Left colon (tissue), 2 donors: ENCODE data around the gene HDAC2. TPM values are rescaled to one million over a fixed set of nuclear protein-coding genes. Genes with fewer than 3 reads are reported as not detected.
A peak's percentile ranks its signal among the peaks of the same experiment; 100 is the strongest.
"Not testable (repeated sequence)": the region's sequence is repeated elsewhere in the genome, so short reads cannot be mapped to it uniquely, and the experiment has no call there.

ENCODE experiments used
- ATAC-seq: fragments of 200-7000 bp; cut with Tn5 transposase; one replicate; pipeline ENCODE4 v1.9.1; 2020; ENCODE audit warnings: mild to moderate bottlenecking, moderate library complexity
- DNase-seq, 2 donors: peaks; one replicate each; pipeline ENCODE4 v3.0.0-alpha.2; 2020
- intact Hi-C, 2 donors: fragments of 100-400 bp; cut with DNase I in 1 of 2; cut with micrococcal nuclease in 1 of 2; formaldehyde crosslinking; loops; one replicate each; pipeline versions ENCODE4 v1.11.2 to v1.14.0; 2022; cut with DNase I, micrococcal nuclease
- total RNA-seq, 2 donors: library from RNA; stranded (reverse); fragmentation: NEBNext Ultra II Directional; extraction: Animal tissue kit (Norgen Biotek cat#: 25700); gene quantifications; one replicate each; pipeline ENCODE4 v1.2.1, GENCODE V29; 2021
- donor health status: DM: no; HTN: no; CAD: no.
- donor health status: DM: yes; HTN: yes; CAD: no.

The HDAC2 gene
- total RNA-seq, 2 donors from 2014 or later: 59.9 to 62.5 TPM

DNA sequence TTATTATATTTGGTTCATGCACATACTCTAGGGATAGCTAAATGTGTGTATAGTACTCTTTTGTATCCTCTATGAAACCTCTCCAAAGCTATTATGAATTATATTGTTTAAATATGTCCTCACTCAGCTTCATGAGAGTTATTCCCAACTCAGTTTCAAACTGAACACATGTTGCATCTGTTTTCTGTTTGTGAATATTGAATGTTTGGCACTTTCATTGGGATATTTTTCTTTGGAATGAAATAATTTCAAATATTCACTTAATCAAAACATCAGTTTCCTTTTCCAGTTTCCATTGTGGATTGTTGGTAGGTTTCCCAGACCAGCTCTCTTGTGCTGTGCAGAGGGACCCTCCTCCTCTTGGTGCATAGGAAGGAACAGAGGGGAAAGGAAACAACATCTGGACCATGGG, 46.6 kb downstream of the HDAC2 start:
- intact Hi-C loops: no loop called here
- ATAC-seq (no peak), DNase-seq (no peak)

DNA sequence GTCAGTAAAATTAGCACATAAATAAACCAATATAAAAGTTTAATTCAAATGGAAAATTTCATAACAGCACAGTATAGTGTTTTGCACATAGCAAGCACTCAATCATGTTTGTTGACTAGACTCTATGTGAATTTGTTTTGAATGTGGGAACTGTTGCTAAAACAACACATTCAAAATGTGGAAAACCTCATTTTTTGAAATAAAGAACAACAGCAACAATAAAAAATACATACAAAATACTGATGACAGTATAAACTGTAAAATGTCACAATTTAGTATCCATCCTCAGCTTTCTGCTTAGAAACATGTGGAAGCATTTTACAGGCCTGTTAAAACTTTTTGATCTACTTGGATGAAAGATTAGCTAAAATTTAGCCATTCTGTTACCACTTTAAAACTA, 47.4 kb downstream of the HDAC2 start:
- ATAC-seq (no peak), DNase-seq (no peak)
- intact Hi-C loops: no loop called here

DNA sequence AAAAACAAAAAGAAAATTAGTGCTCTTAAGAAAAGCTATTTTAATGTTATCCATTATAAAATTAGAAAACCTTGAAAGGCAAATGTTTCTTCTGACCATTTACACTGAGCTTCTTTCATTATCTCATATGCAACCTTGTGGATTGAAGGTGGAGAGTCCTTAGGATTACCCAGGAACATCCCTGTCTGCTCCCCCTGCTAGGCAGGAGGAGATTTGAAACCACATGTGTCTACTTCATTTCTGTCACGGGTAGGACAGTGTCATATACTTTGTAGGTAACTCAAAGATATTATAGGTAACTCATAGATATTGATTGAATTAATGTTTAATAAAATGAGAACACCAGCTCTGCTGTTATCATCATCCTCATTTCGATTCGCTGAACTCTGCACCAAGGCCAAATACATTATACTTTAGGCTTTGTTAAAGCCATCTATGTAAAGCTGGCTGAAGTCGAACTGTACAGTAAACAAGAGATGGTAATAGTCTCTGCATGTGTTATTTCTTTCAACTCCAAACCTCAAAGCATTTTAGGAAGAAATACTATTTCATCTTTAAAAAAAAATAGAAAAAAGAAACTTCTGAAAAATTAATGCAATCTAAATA, 49.5 kb downstream of the HDAC2 start:
- no peak for ATAC-seq
- DNase-seq: no peak
- intact Hi-C loops: no loop called here

DNA sequence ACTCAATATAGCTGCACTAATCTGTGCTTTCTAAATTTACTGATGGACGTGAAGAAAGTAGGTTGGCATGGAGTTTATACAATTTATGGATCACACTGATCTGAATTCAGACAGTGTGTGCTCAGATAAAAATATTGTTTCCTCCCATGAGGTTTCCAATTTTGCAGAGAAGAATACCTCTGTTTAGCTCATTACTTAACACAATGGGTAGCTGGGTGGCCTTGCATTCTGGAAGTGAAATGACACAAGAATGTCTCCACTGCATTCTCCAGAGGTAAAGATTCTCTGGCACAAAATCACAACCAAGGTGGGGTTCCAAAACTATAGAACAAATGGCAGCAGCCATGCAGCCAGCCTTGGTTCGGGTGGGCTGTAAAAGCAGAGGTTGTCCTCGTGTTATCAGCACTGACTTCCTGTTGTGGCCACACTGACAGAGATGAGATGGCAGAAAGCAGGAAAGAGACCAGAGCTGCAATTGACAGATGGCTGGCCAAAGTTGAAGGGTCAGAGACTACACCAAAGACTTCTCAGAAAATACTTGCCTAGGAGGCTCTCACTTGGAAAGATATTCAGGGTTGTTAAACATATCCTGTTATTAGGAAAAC, 50.2 kb downstream of the HDAC2 start:
- intact Hi-C loops: no loop called here
- DNase-seq (no peak), ATAC-seq (no peak)

DNA sequence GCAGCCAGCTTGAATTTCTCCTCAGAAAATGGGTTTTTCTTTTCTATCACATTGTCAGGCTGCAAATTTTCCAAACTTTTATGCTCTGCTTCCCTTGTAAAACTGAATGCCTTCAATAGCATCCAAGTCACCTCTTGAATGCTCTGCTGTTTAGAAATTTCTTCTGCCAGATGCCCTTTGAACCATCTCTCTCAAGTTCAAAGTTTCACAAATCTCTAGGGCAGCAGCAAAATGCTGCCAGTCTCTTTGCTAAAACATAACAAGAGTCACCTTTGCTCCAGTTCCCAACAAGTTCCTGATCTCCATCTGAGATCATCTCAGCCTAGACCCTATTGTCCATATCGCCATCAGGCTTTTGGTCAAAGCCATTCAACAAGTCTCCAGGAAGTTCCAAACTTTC, 60.7 kb downstream of the HDAC2 start:
- DNase-seq, ATAC-seq, intact Hi-C loops: not testable (repeated sequence)

DNA sequence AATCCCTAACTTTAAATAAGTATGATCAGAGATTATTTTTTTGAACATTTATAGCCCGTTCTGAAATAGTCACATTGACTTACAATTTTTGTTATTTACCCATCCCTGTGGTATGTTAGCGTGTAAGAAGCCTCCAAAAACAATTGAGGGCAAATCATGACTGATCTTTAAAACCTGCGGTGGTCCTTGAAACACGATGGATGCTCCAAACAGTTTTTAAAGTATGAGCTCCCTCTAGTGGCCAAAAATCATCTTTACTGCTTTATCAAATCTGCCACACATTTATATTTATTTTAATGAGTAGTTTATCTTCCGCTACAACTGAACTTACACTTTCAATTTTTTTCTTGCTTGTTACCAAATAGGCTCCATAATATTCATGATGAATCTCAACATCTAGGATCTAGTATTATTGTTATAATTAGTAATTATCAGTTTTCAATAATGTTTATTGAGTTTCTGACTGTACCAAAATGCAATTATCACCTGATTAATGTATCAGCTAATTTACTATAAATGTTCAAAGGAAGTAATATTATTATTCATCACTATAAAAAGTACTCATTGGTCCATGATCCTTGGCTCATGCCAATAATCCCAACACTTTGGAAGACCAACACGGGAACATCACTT, 61.6 kb downstream of the HDAC2 start:
- DNase-seq (no peak), ATAC-seq (no peak)
- intact Hi-C loops: no loop called here

DNA sequence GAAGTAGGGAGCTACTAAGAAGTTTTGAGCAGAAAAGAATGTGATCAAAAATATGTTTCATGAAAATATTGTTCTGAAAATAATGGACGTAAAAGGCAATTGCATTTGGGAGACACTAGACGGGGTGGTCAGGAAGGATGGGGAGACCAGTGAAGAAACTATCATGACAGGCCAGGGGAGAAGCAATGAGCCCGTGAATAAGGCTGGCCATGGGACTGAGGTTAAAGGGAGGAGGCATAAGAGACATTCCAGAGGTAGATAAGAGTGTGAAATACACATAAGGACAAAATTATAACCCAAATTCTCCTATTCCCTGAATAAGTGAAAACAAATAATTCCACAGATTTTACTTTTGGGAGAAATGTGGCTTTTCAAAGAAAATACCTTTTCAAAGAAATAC, 62.1 kb downstream of the HDAC2 start:
- no peak for DNase-seq
- no peak for ATAC-seq
- intact Hi-C loops: no loop called here

DNA sequence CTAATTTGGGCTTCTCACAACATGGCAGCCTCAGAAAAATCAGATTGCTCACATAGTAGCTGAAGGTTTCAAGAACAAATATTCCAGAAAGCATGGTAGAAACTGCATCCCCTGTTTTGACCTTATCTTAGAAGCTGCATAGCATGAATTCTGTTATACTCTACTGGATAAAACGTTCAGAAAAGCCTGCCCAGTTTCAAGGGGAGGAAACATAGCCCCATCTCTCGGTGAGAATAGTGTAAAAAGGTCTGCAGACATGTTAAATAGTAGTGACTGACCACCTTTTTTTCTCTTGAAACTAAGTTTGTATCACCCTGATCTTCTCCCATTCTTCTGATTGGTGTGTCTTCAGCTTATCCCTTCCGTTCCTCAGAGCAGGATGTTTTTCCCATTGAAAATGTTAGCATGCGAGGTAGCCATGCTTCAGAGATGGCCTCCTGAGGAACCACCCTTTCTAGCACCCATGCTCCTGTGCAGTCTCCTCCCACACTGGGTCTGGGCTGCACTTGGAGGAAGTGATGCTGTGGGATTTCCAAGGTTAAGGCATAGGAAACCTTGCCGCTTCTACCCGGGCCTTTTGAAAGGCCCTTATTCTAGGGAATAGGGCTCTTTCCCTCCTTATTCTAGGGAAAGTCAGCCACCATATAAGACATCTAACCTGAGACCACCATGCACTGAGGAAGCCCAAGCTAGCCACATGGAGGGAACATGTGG, 63.7 kb downstream of the HDAC2 start:
- intact Hi-C loops: no loop called here
- ATAC-seq (no peak), DNase-seq (no peak)

DNA sequence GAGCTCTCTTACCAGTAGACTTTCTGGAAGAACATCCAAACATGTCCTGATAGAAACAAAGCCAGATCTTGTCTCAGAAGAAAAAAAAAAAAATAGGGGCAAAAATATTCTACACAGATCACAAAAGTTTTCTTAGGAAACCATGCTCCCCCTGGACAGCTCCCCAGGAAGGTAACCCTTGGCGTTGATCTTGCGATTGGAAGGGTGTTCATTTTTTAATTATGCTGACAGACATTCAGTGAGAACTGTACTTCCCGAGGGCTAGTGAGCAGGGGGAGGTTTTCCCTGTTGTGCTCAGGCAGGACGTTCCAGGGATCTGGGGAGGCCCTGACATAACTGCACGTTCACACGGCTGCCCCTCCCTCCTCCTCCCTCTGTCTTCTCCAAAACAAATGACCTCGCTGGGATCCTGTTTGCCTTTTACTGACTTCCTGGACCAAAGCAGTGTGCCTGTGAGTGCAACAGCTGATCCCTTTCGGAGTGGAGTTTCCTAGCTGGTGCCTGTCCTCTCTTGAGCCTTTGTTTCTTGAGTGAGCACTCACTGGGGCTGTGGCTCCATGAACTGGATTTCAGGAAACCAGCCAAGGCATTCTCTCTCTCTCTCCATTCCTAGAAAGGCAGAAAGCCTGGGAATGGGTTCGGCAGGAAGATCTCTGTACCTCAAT, 67.2 kb downstream of the HDAC2 start:
- DNase-seq (peak; percentile 22 to 47), ATAC-seq (peak; percentile 79)
- intact Hi-C loops: no loop called here

DNA sequence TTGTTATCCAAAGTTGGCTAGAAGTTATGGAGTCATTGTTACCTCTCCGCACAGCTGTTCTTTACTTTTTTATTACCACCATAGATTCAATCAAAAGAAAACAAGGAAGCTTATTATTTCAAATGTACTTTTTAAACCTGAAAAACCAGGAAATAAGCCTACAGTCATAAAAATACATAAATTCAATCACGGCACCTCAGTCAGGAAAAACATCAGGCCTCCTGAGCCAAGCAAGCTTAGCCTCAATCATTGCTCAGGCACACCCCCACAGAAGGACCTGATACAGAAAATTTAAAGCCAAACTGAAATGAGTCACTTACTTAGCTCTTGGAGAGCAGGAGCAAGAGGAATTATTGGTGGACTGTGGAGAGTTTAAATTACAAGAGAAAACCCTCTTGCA, 69.5 kb downstream of the HDAC2 start:
- DNase-seq: peak in 1 of 2 donors; percentile 8
- ATAC-seq: peak; percentile 82
- intact Hi-C loops: no loop called here

DNA sequence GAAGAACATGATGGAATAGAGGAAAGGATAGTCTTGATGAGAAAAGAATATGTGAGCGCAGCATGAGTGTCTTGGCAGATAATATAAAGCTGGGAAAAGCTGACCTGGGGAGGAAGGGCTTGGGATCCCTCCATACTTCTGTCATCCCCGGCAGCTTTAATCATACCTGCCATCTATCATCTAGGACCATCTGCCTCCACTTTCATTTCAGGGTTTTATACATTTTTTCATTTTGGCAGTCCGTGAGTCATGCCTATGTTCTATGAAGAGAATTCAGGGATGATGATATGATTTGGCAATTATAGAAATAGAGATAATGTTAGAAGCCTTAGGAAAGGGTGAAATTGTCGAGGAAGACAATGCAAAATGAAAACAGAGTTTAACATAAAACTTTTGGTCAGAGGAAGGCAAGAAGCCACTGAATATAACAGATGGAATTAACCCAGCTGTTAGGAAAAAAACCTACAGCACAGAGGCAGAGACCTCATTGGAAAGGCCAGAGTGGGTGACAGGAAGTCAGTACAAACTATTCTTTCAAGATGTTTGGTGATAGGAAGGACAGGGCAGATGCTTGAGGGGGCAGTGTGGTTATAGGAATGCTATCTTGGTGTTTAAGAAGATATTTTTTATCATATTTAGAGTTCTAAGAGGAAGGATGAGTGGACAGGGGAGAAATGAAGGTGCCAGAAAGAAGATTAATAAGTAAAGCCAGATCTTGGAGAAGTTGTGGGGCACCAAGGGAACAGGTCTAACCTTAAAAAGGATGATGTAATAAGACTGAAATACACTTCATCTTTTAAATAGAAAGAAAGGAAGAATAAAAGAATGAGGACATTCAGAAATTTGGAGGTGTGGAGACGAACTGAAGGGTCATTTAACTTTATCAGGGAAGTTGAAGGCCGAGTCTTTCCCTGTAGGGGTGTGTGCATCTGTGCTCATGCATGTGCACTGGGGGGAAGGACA, 76.0 kb downstream of the HDAC2 start:
- intact Hi-C loops: no loop called here

DNA sequence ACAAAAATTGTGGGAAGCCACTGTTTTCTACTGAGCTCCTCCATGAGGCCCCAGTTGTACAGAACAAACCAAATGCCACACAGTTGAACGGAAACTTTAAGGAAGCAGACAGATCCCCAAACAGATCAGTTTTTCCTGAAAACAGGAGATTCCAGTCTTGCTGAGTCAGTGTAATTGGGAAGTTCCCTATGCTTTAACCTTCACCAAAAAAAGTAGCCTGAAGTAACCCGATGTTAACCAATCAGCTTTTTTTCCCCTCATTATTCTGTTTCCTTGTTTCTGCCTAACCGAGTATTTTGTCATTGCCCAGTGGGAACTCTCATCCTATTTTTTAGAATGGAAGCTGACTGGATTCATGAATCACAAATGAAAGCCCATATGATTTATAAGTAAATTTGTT, 77.1 kb downstream of the HDAC2 start:
- DNase-seq (no peak), ATAC-seq (no peak)
- intact Hi-C loops: no loop called here

More for the DNA sequence above, 76.0 kb downstream of the HDAC2 start:
- DNase-seq (no peak), ATAC-seq (no peak)

DNA sequence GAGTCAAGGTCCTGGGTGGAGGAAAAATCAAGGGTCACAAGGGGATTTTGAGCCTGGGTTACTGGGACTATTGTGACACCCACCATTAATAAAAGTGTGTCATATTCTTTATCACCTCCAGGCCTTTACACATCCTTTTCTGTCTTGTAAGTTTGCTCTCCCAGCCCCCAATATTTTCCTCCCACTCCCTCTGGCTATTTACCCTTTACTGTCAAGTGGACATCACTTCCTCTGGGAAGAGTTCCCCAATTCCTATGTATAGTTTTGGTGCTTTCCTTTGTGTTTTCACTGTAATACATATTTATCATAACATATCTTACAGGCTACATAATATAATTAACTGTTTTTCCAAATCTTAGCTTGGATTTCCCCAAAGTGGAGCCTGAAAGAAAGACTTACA, 77.5 kb downstream of the HDAC2 start:
- ATAC-seq: no peak
- intact Hi-C loops: no loop called here
- DNase-seq: no peak

DNA sequence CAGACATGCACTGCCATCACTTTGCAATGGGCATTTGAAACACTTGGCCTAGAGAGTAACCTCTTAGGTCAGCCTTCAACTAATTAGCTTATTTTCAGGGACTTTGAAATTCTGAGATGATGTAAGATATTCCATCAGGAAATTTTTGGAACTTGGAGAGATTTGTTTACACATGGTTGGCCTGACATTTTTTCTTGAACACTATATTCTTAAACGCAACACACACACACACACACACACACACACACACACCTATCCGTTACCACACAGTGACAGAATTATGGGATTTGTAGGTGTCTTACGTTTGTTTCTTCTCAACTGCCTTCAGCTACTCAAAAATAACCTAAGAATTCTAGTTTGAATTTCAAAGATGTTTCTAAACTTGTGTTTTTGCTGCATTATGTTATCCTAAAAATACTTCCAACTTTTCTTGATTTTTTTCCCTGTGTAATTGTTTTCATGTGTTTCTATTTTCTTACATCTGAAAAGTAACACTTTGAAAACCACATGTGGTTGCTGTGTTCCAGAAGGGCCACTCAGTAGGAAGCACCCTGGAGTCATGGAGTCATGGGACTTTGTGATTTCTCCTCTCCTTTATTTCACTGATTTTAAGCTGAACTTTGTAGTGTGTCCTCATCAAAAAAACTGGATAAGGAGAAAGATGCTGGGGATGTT, 81.9 kb downstream of the HDAC2 start:
- ATAC-seq (no peak), DNase-seq (no peak)
- intact Hi-C loops: loop anchor here in 1 of 2 donors (10.0 kb wide), 1 partner anchor 1104 kb away; no protein-coding TSS in a partner anchor

DNA sequence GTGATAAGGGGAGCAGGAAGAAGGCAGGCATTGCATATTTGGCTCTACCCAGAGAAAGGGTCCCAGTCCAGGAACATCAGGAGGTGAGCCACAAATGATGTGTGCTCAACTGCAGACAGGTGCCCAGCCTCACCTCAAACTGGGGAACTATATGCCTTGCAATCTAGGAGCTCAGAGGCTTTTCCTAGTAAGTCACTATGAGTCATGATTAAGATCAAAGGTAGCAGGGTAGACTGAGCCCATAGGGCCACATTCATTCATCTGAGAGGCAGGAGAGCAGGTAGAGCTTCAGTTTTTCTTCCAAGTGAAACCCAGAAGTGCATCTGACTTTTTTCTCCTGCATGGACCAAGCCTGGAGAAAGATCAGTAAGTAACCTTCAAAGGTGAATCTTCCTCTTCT, 82.5 kb downstream of the HDAC2 start:
- peak; percentile 86 for ATAC-seq
- DNase-seq: no peak
- intact Hi-C loops: loop anchor here in 1 of 2 donors (10.0 kb wide), 1 partner anchor 1104 kb away; no protein-coding TSS in a partner anchor

DNA sequence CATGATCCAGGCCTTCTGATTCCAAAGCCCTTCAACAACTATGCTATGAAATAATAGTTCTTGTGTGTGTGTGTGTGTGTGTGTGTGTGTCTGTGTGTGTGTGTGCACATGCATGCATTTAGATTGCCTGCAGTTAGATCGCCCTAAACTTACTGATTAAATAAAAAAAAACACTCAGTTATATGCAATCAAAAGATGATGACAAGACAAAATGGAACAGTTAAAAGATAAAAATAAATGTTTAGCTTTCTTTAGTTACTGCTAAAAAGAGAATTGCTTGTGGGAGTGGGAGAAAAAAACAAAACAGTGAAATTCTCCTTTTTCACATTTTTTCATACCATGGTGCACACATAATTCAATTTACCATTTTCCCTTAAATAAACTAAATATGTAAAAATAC, 84.4 kb downstream of the HDAC2 start:
- no peak for DNase-seq
- no peak for ATAC-seq
- intact Hi-C loops: loop anchor here in 1 of 2 donors (10.0 kb wide), 1 partner anchor 1102 kb away; no protein-coding TSS in a partner anchor

DNA sequence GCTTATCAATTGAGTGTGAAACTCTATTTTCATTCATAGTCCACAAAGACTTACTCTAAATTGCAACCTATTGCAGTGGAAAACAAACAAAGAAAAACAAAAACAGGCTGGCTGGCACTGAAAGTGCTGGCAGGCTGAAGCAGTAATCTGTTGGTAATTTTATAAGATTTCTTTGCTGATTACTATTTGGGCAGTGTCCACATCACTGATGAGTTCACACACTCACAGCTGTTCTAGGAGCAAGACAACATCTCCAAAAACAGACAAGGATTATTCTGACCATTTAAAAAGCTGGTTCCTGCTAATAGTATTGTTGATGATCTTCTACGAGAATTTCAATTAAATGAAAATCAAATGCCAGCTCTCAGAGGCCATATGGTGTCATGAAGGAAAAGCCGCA, 86.9 kb downstream of the HDAC2 start:
- ATAC-seq: no peak
- no peak for DNase-seq
- intact Hi-C loops: loop anchor here in 1 of 2 donors (10.0 kb wide), 1 partner anchor 1099 kb away; no protein-coding TSS in a partner anchor
